Fibroblast of lung (primary cell): ENCODE measurements around the gene FAM78A.

ENCODE experiments used
- EZH2 ChIP-seq: IDR thresholded peaks from 2 replicates; pipeline ENCODE4 v1.5.1; 2012; ENCODE audit warnings: low read length, control low read depth, mild to moderate bottlenecking; ENCODE audit errors: missing control alignments
- TF ChIP-seq, protein P1 (sequence below), 2 donors: IDR thresholded peaks in 1 of 2; conservative IDR thresholded peaks in 1 of 2; 1 replicate in 1 of 2; 2 replicates in 1 of 2; pipeline ENCODE4 v1.5.1; 2011 to 2012; ENCODE audit warnings: low read length in 2 of 2, control low read depth in 1 of 2, inconsistent platforms in 1 of 2, low read depth in 1 of 2, mild to moderate bottlenecking in 1 of 2

DNA sequence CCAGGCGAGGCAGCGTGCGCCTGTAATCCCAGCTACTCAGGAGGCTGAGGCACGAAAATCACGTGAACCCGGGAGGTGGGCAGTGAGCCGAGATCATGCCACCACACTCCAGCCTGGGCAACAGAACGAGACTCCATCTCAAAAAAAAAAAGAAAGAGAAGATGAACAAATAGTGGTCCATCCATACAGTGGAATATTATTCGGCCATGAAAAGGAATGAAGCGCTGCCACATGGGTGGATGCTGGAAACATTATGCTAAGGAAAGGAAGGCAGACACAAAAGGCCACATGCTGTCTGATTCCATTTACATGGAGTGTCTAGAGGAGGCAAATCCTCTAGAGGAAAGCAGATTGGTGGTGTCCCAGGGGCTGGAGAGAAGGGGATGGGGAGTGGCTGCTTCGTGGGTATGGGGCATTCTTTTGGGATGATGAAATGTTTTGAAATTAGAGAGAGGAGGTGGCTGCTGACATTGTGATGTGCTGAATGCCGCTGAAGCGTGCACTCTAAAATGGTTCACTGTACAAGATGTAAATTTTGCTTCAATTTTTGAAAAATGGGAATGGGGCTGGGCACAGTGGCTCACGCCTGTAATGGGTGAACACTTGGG is 30.2 kb upstream of the FAM78A start:
- TF ChIP-seq, protein P1, sequence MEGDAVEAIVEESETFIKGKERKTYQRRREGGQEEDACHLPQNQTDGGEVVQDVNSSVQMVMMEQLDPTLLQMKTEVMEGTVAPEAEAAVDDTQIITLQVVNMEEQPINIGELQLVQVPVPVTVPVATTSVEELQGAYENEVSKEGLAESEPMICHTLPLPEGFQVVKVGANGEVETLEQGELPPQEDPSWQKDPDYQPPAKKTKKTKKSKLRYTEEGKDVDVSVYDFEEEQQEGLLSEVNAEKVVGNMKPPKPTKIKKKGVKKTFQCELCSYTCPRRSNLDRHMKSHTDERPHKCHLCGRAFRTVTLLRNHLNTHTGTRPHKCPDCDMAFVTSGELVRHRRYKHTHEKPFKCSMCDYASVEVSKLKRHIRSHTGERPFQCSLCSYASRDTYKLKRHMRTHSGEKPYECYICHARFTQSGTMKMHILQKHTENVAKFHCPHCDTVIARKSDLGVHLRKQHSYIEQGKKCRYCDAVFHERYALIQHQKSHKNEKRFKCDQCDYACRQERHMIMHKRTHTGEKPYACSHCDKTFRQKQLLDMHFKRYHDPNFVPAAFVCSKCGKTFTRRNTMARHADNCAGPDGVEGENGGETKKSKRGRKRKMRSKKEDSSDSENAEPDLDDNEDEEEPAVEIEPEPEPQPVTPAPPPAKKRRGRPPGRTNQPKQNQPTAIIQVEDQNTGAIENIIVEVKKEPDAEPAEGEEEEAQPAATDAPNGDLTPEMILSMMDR (conservative IDR thresholded peaks at IDR 0.05 in 1 of 2, IDR thresholded peaks at IDR 0.05 in 1 of 2; ENCODE audit: low read depth in 1 of 2, low read length in 2 of 2) = no peak
- no peak for TF ChIP-seq EZH2
